ENCODE data around the gene GBA2. TPM values are rescaled to one million over a fixed set of nuclear protein-coding genes. Genes with fewer than 3 reads are reported as not detected.

Gene GBA2
- total and polyA plus RNA-seq, 5 experiments from 2014 or later: 14.8 to 65.4 (median 28.3) TPM

GRCh38 chr9:35734096-35734495, 14.9 kb downstream of the GBA2 start:
- Mint-ChIP-seq H3K4me3 (peak overlapping the region in 2 of 10 donors; percentile 18 to 36), H3K4me1 (peaks cover 19 to 30% (median 24%) of the 10 kb centered on the region in 4 donors), H3K27ac (peak overlapping the region in 2 of 10 donors; percentile 34 to 95), H3K27me3 (no peaks in the 10 kb centered on the region), H3K36me3 (peaks cover 0 to 38% (median 11%) of the 10 kb centered on the region in 3 donors), H3K9me3 (no peaks in the 10 kb centered on the region)
- DNase-seq (no peak), ATAC-seq (no peak)
- POLR2A ChIA-PET: interaction anchor here (0.6 to 5.1 kb wide), 5 partner anchors 14 to 115 kb away, joined by 3 to 68 read pairs (median 3); partner anchors contain the start of genes GBA2 and RGP1

DNA sequence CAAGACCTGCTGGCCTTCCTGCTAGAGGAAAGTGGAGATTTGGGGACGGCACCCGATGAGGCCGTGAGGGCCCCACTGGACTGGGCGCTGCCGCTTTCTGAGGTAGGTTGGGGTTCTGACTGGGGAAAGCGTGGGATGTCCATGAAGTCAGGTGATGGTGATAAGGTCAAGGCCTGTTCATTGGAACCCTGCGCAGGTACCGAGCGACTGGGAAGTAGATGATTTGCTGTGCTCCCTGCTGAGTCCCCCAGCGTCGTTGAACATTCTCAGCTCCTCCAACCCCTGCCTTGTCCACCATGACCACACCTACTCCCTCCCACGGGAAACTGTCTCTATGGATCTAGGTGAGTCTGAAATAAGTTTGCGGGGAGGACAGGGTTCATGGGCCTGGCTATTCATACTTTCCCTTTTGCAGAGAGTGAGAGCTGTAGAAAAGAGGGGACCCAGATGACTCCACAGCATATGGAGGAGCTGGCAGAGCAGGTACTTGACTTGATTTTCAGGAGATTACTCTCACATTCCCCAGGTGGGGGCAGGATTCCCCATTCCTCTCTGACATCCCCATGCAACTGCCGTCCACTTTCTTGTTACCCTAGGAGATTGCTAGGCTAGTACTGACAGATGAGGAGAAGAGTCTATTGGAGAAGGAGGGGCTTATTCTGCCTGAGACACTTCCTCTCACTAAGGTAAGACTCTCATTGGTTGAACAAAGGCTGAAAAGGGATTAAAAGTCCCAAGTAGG, 16.1 kb downstream of the GBA2 start:
- ATAC-seq: no peak
- peak in 2 of 10 donors; percentile 21 to 51 for DNase-seq
- Mint-ChIP-seq H3K27ac (peak overlapping the region in 8 of 10 donors; percentile 83 to 97 (median 95)), H3K27me3 (no peaks in the 10 kb centered on the region), H3K4me3 (peak overlapping the region in 5 of 10 donors; percentile 93 to 96 (median 94)), H3K4me1 (peaks cover 19 to 30% (median 24%) of the 10 kb centered on the region in 4 donors), H3K36me3 (peaks cover 0 to 27% (median 8%) of the 10 kb centered on the region in 3 donors), H3K9me3 (no peaks in the 10 kb centered on the region)
- POLR2A ChIA-PET: interaction anchor here (0.5 to 5.1 kb wide), 23 partner anchors 9 to 666 kb away, joined by 3 to 68 read pairs (median 10); partner anchors contain the start of genes ARHGEF39, CCDC107, GBA2 and GNE

DNA sequence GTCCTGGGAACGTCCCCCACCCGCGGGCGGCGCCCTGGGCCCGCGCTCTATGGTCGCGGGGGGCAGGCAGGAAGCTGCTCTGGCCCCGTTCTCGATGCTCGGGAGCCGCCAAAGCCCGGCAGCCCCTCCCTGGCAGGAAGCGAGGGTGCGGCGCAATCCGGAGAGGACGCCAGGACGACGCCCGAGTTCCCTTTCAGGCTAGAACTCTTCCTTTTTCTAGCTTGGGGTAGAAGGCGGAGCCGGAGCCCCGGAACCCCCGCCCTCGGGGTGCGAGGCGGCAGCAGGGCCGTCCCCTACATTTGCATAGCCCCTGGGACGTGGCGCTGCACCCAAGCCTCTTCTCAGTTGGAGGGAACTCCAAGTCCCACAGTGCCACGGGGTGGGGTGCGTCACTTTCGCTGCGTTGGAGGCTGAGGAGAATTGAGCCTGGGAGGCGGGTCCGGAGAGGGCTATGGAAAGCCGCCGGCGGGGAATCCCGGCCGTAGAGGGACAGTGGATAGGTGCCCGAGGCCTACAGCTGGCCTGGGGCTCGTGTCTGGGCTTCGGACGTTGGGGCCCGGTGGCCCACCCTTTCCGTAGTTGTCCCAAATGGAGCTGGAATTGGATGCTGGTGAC, 16.7 kb downstream of the GBA2 start, which contains the start of the genes CREB3 and TLN1:
Gene CREB3 (plus strand): TSS at position 482 of the 615 bp plus-strand sequence. CDS start 107 bp downstream, at position 589.
Gene TLN1 (minus strand): TSS at position 11 of the 615 bp plus-strand sequence. CDS start 6,501 bp downstream, outside the sequence.
- peak within 1 kb of the TSS in 8 of 10 donors; percentile 83 to 97 (median 95) for H3K27ac Mint-ChIP-seq
- peaks cover 19 to 30% (median 24%) of the 10 kb centered on the region in 4 donors for H3K4me1 Mint-ChIP-seq
- POLR2A ChIA-PET: interaction anchor here (0.5 to 5.1 kb wide), 30 partner anchors 9 to 666 kb away, joined by 3 to 68 read pairs (median 6); partner anchors contain the start of genes ARHGEF39, CCDC107, GBA2 and GNE
- peaks cover 0 to 20% (median 5%) of the 10 kb centered on the region in 3 donors for H3K36me3 Mint-ChIP-seq
- no peaks in the 10 kb centered on the region for H3K9me3 Mint-ChIP-seq
- H3K4me3 Mint-ChIP-seq: peak within 1 kb of the TSS in 5 of 10 donors; percentile 94 to 98 (median 95)
- ATAC-seq (peak; percentile 91 to 93), DNase-seq (peak; percentile 87 to 98 (median 95))
- H3K27me3 Mint-ChIP-seq: no peaks in the 10 kb centered on the region

- Mint-ChIP-seq H3K4me3 (peak overlapping the region in 5 of 10 donors; percentile 94 to 98 (median 95)), H3K4me1 (peaks cover 19 to 31% (median 27%) of the 10 kb centered on the region in 4 donors)
- DNase-seq: peak in 1 of 10 donors; percentile 5
These were observed 17.4 kb downstream of the GBA2 start for GRCh38 chr9:35731415-35732184.

DNA sequence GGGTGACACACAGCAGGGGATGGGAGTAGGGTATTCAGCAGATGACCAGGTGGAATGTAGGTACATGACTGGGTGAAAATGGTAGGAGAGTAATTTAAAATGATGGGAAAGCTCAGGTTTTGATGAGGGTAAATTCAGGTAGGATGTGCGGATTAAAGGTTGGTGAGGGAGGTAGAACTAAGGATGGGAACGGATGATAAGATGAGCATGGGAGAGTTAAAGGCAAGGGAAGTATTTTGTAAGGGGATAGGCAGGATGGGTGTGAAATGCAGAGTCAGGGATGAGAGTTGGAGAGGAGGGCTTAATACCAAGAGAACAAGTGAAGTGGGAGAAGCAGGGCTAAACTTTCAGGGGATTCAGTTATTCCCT, 18.6 kb downstream of the GBA2 start:
- DNase-seq (peak in 1 of 10 donors; percentile 8), ATAC-seq (no peak)
- Mint-ChIP-seq H3K36me3 (peaks cover 0 to 19% (median 3%) of the 10 kb centered on the region in 3 donors), H3K27me3 (no peaks in the 10 kb centered on the region), H3K4me3 (peak overlapping the region in 4 of 10 donors; percentile 86 to 98 (median 89)), H3K27ac (peak overlapping the region in 3 of 10 donors; percentile 14 to 97 (median 75)), H3K9me3 (no peaks in the 10 kb centered on the region), H3K4me1 (peaks cover 13 to 31% (median 21%) of the 10 kb centered on the region in 4 donors)
- POLR2A ChIA-PET: interaction anchor here (1.4 to 5.1 kb wide), 10 partner anchors 9 to 111 kb away, joined by 4 to 68 read pairs (median 22); partner anchors contain the start of genes ARHGEF39, CCDC107, GBA2 and MSMP

More at GRCh38 chr9:35731415-35732184, 17.4 kb downstream of the GBA2 start:
- peaks cover 0 to 19% (median 5%) of the 10 kb centered on the region in 3 donors for H3K36me3 Mint-ChIP-seq
- peak overlapping the region in 8 of 10 donors; percentile 83 to 97 (median 95) for H3K27ac Mint-ChIP-seq
- no peaks in the 10 kb centered on the region for H3K27me3 Mint-ChIP-seq
- no peaks in the 10 kb centered on the region for H3K9me3 Mint-ChIP-seq
- ATAC-seq: peak in 1 of 2 donors; percentile 2
- POLR2A ChIA-PET: interaction anchor here (0.6 to 5.1 kb wide), 25 partner anchors 10 to 612 kb away, joined by 3 to 68 read pairs (median 9); partner anchors contain the start of genes ARHGEF39, CCDC107, GBA2 and HINT2

- H3K27ac Mint-ChIP-seq: peak overlapping the region in 3 of 10 donors; percentile 14 to 97 (median 75)
- POLR2A ChIA-PET: interaction anchor here (1.4 to 5.1 kb wide), 10 partner anchors 9 to 113 kb away, joined by 4 to 68 read pairs (median 16); partner anchors contain the start of genes ARHGEF39, CCDC107, GBA2 and MSMP
- ATAC-seq: no peak
These were observed 19.1 kb downstream of the GBA2 start for GRCh38 chr9:35729700-35730485.

GRCh38 chr9:35729101-35729500, 19.9 kb downstream of the GBA2 start:
- peaks cover 12 to 33% (median 21%) of the 10 kb centered on the region in 4 donors for H3K4me1 Mint-ChIP-seq
- peak in 1 of 10 donors; percentile 4 for DNase-seq
- no peak for ATAC-seq
- no peak overlapping the region for H3K4me3 Mint-ChIP-seq
- no peak overlapping the region for H3K27ac Mint-ChIP-seq
- H3K36me3 Mint-ChIP-seq: peaks cover 0 to 26% (median 0%) of the 10 kb centered on the region in 3 donors
- H3K27me3 Mint-ChIP-seq: no peaks in the 10 kb centered on the region
- no peaks in the 10 kb centered on the region for H3K9me3 Mint-ChIP-seq
- POLR2A ChIA-PET: interaction anchor here (1.1 to 3.3 kb wide), 5 partner anchors 19 to 112 kb away, joined by 3 to 17 read pairs (median 6); partner anchors contain the start of genes CCDC107 and RMRP

More at GRCh38 chr9:35729700-35730485, 19.1 kb downstream of the GBA2 start:
- peaks cover 12 to 31% (median 19%) of the 10 kb centered on the region in 4 donors for H3K4me1 Mint-ChIP-seq
- H3K27me3 Mint-ChIP-seq: no peaks in the 10 kb centered on the region
- H3K4me3 Mint-ChIP-seq: peak overlapping the region in 4 of 10 donors; percentile 86 to 98 (median 89)
- no peaks in the 10 kb centered on the region for H3K9me3 Mint-ChIP-seq
- peak in 4 of 10 donors; percentile 28 to 42 (median 36) for DNase-seq
- peaks cover 0 to 19% (median 0%) of the 10 kb centered on the region in 3 donors for H3K36me3 Mint-ChIP-seq

GRCh38 chr9:35728041-35728971, 20.7 kb downstream of the GBA2 start:
- Mint-ChIP-seq H3K27me3 (no peaks in the 10 kb centered on the region), H3K9me3 (no peaks in the 10 kb centered on the region), H3K27ac (no peak overlapping the region), H3K4me3 (no peak overlapping the region), H3K36me3 (peaks cover 0 to 33% (median 0%) of the 10 kb centered on the region in 3 donors), H3K4me1 (peaks cover 10 to 32% (median 14%) of the 10 kb centered on the region in 4 donors)
- DNase-seq (peak in 4 of 10 donors; percentile 35 to 44 (median 42)), ATAC-seq (no peak)
- POLR2A ChIA-PET: interaction anchor here (0.5 to 3.3 kb wide), 11 partner anchors 16 to 113 kb away, joined by 3 to 17 read pairs (median 4); partner anchors contain the start of genes CCDC107, RGP1, RMRP and SIT1

DNA sequence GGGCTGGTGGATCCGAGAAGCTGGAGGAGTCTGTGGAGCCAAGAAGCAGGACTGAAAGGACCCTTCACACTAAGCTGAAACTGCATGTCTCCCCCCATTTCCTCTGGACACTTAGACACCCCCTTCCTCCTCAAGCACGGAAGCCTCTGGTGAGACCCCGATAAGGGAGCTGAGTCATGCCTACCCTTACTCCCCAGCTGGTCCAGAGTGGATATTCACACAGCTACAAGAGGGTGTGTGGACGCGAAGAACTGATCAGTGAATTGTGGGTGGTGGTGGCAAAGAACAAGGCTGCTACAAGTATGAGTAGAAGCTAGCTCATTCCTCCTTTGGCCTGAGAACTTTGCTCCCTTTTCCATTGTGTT, 21.4 kb downstream of the GBA2 start:
- no peak overlapping the region for H3K4me3 Mint-ChIP-seq
- no peaks in the 10 kb centered on the region for H3K9me3 Mint-ChIP-seq
- DNase-seq (peak in 1 of 10 donors; percentile 47), ATAC-seq (no peak)
- peaks cover 0 to 39% (median 0%) of the 10 kb centered on the region in 3 donors for H3K36me3 Mint-ChIP-seq
- no peaks in the 10 kb centered on the region for H3K27me3 Mint-ChIP-seq
- H3K27ac Mint-ChIP-seq: peak overlapping the region in 1 of 10 donors; percentile 7
- H3K4me1 Mint-ChIP-seq: peaks cover 4 to 27% (median 8%) of the 10 kb centered on the region in 4 donors
- POLR2A ChIA-PET: interaction anchor here (1.2 to 3.3 kb wide), 9 partner anchors 17 to 112 kb away, joined by 3 to 17 read pairs (median 7); partner anchors contain the start of genes CCDC107, RGP1, RMRP and SIT1
